GM12875 (cell line): Measurements from ENCODE around the gene EDA.

Experiments used
- H3K4me3 ChIP-seq: one replicate; pipeline ENCODE4 v1.5.1; 2011; ENCODE audit warnings: low read depth, low read length, control low read depth
- CTCF ChIP-seq: IDR thresholded peaks from 2 replicates; pipeline ENCODE4 v1.5.1; 2011; ENCODE audit warnings: low read depth, mild to moderate bottlenecking, control low read depth, inconsistent platforms, low read length, moderate library complexity, borderline replicate concordance; ENCODE audit not compliant: insufficient read depth

EDA gene

GRCh38 chrX:69793260-69793935 is 177.5 kb downstream of the EDA start:
- TF ChIP-seq CTCF, result no peak
- H3K4me3 ChIP-seq, result no peak overlapping the region

GRCh38 chrX:69795702-69796101 is 179.8 kb downstream of the EDA start:
- no peak for TF ChIP-seq CTCF
- no peak overlapping the region for H3K4me3 ChIP-seq

- H3K4me3 ChIP-seq, result no peak overlapping the region
- no peak for TF ChIP-seq CTCF
These were observed 191.5 kb downstream of the EDA start for GRCh38 chrX:69807400-69807799.

GRCh38 chrX:69808375-69808774 is 192.5 kb downstream of the EDA start:
- H3K4me3 ChIP-seq, result no peak overlapping the region
- no peak for TF ChIP-seq CTCF

- no peak overlapping the region for H3K4me3 ChIP-seq
- no peak for TF ChIP-seq CTCF
These were observed 197.8 kb downstream of the EDA start for GRCh38 chrX:69813677-69814076.

GRCh38 chrX:69815063-69815462 is 199.2 kb downstream of the EDA start:
- no peak for TF ChIP-seq CTCF

GRCh38 chrX:69815519-69815918 is 199.6 kb downstream of the EDA start:
- TF ChIP-seq CTCF, result no peak

More at GRCh38 chrX:69815063-69815462, 199.2 kb downstream of the EDA start:
- no peak overlapping the region for H3K4me3 ChIP-seq

More at GRCh38 chrX:69815519-69815918, 199.6 kb downstream of the EDA start:
- H3K4me3 ChIP-seq, result no peak overlapping the region
